ENCODE data around the gene SAP30BP.

GRCh38 chr17:75720656-75721462 lies 53.7 kb downstream of the SAP30BP start, which contains the start of gene ITGB4:
- TF ChIP-seq CTCF (conservative IDR thresholded peaks at IDR 0.05) (no peak), EZH2 (IDR thresholded peaks at IDR 0.05; ENCODE audit: low read depth) (no peak)

All from PC-9 (cell line).